ENCODE measurements around the gene PLXNA2. TPM values are rescaled to one million over a fixed set of nuclear protein-coding genes. Genes with fewer than 3 reads are reported as not detected.

PLXNA2 gene
- total RNA-seq, 2 experiments from 2014 or later: 0.08 TPM; not detected in 1

GRCh38 chr1:208120431-208120790, 123.8 kb downstream of the PLXNA2 start:
- H3K4me1 Mint-ChIP-seq: no peaks in the 10 kb centered on the region
- no peak overlapping the region for H3K4me3 Mint-ChIP-seq
- H3K27ac Mint-ChIP-seq: no peak overlapping the region
- no peak for DNase-seq
- no peaks in the 10 kb centered on the region for H3K27me3 Mint-ChIP-seq
- H3K36me3 Mint-ChIP-seq: no peaks in the 10 kb centered on the region
- H3K9me3 Mint-ChIP-seq: no peaks in the 10 kb centered on the region

DNA sequence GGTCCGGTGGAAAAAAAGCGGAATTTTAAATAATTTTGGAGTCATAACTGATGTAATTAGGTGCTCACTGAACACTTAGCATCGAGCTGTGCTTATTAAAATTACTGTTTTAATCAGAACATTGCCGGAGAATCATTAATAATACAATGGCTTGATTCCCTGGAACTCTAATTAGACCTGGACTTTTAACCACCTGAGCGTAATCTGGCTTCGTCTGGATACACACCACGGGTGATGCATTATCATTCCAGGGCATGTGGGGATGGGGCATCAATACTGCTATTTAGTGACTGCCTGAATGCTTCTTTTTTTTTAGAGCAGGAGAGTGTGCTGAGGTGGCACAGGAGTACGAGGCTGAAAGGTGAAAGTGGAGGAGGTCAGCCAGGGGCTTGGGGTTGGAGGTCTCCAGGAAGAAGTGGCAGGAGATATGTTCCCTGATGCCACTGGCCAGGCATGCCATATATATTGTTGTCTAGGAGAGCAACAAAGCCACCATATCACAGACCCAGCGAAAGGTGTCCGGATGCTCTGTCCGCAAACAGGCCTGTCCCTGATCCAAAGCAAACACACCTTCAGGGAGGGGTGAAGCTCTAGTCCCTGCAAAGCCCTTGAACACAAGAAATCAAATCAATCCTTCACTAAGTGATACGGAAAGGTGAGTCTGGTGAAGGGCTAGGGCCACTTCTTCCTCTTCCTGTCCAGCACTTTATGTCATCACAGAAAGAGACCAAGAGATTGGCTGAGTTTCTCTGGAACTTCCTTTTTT, 125.2 kb downstream of the PLXNA2 start:
- Mint-ChIP-seq H3K27me3 (no peaks in the 10 kb centered on the region), H3K27ac (no peak overlapping the region), H3K4me3 (no peak overlapping the region), H3K36me3 (no peaks in the 10 kb centered on the region), H3K4me1 (no peaks in the 10 kb centered on the region), H3K9me3 (no peaks in the 10 kb centered on the region)
- DNase-seq: no peak

GRCh38 chr1:208118306-208118705, 125.9 kb downstream of the PLXNA2 start:
- H3K4me1 Mint-ChIP-seq: no peaks in the 10 kb centered on the region
- H3K4me3 Mint-ChIP-seq: no peak overlapping the region
- H3K36me3 Mint-ChIP-seq: no peaks in the 10 kb centered on the region
- no peaks in the 10 kb centered on the region for H3K27me3 Mint-ChIP-seq
- H3K27ac Mint-ChIP-seq: no peak overlapping the region
- H3K9me3 Mint-ChIP-seq: no peaks in the 10 kb centered on the region
- DNase-seq: no peak

- H3K27me3 Mint-ChIP-seq: no peaks in the 10 kb centered on the region
- no peak overlapping the region for H3K4me3 Mint-ChIP-seq
- no peak overlapping the region for H3K27ac Mint-ChIP-seq
- DNase-seq: no peak
- H3K4me1 Mint-ChIP-seq: no peaks in the 10 kb centered on the region
- H3K9me3 Mint-ChIP-seq: no peaks in the 10 kb centered on the region
- no peaks in the 10 kb centered on the region for H3K36me3 Mint-ChIP-seq
Measured at GRCh38 chr1:208117826-208118225, 126.4 kb downstream of the PLXNA2 start.

GRCh38 chr1:208117409-208117808, 126.8 kb downstream of the PLXNA2 start:
- Mint-ChIP-seq H3K27me3 (no peaks in the 10 kb centered on the region), H3K4me1 (no peaks in the 10 kb centered on the region), H3K36me3 (no peaks in the 10 kb centered on the region), H3K9me3 (no peaks in the 10 kb centered on the region), H3K4me3 (no peak overlapping the region), H3K27ac (no peak overlapping the region)
- DNase-seq: no peak

GRCh38 chr1:208115924-208116640, 128.1 kb downstream of the PLXNA2 start:
- DNase-seq: no peak
- no peaks in the 10 kb centered on the region for H3K27me3 Mint-ChIP-seq
- no peaks in the 10 kb centered on the region for H3K4me1 Mint-ChIP-seq
- no peaks in the 10 kb centered on the region for H3K36me3 Mint-ChIP-seq
- H3K9me3 Mint-ChIP-seq: no peaks in the 10 kb centered on the region
- no peak overlapping the region for H3K27ac Mint-ChIP-seq
- no peak overlapping the region for H3K4me3 Mint-ChIP-seq

DNA sequence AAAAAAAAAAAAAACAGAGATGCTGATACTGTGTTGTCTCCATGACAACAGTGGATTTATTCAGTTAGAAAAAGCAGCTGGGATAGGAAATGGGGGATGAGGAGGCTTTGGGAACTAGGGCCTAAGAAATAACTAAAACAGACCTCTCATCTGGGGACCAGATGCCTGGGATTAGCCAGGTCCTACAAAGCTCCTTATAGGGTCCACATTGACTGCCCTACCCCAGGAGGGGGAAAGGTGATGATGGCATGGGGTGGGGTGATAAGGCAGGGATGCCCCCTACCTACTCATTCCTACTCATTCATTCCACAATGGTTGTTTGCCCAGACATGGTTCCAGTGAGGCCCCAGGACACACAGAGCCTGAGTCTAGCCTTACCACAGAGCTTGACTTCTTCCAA, 131.2 kb downstream of the PLXNA2 start:
- Mint-ChIP-seq H3K36me3 (no peaks in the 10 kb centered on the region), H3K27me3 (no peaks in the 10 kb centered on the region), H3K27ac (no peak overlapping the region), H3K9me3 (no peaks in the 10 kb centered on the region), H3K4me3 (no peak overlapping the region), H3K4me1 (no peaks in the 10 kb centered on the region)
- no peak for DNase-seq

GRCh38 chr1:208112401-208112800, 131.8 kb downstream of the PLXNA2 start:
- Mint-ChIP-seq H3K4me1 (no peaks in the 10 kb centered on the region), H3K27ac (no peak overlapping the region), H3K4me3 (no peak overlapping the region), H3K36me3 (no peaks in the 10 kb centered on the region), H3K9me3 (no peaks in the 10 kb centered on the region), H3K27me3 (no peaks in the 10 kb centered on the region)
- DNase-seq: no peak

GRCh38 chr1:208111646-208112190, 132.5 kb downstream of the PLXNA2 start:
- Mint-ChIP-seq H3K9me3 (no peaks in the 10 kb centered on the region), H3K4me1 (no peaks in the 10 kb centered on the region), H3K27ac (no peak overlapping the region), H3K36me3 (no peaks in the 10 kb centered on the region), H3K4me3 (no peak overlapping the region), H3K27me3 (no peaks in the 10 kb centered on the region)
- no peak for DNase-seq

DNA sequence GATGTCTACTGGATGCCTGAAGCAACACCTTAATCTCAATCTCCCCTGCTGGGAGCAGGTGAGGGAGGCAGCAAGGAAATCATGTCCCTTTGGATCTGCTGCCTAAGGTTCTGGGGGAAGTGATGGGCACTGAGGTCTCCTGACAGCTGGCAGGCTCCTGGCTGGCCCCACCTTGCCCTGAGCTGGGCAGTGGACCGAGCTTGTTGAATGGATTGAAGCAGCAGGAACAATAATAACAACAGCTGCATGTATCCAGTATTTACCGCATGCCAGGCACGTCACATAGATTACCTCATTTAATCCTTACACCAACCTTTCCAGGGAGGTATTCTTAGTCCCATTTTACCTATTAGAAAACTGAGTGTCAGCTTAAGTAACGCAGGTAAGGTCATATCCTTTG, 133.9 kb downstream of the PLXNA2 start:
- Mint-ChIP-seq H3K4me3 (no peak overlapping the region), H3K36me3 (no peaks in the 10 kb centered on the region), H3K27me3 (no peaks in the 10 kb centered on the region), H3K4me1 (no peaks in the 10 kb centered on the region), H3K27ac (no peak overlapping the region), H3K9me3 (no peaks in the 10 kb centered on the region)
- no peak for DNase-seq

DNA sequence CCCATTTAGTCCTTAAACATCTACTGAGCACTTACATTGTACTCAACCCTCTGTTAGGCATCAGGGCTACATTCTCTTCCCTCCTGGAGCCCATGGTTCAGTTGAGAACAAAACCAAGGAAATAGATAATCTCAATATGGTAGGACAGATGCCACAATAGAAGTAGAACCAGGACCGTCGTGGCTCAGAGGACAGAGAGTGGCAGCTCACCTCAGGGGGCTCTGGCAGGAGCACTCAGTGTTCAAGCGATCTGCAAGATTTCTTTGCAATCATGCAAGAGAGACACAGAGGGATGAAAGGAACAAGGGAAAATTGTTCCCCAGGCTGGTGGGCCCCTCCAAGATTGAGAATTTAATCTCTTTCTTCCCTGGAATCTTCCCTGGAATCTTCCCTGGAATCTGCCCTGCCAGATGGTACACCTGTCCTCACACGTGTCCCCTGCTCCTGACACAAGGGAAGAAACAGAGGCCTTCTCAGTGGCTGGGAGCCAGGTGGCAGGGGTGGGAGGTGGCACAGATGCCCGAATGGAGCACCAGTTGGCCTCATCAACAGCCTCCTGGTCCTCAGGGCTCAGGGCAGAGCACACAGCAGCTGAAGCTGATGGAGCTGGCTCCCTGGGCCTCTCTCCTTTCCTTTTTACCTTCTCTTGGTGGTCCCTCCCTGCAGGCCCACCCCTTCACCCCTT, 135.4 kb downstream of the PLXNA2 start:
- Mint-ChIP-seq H3K27me3 (no peaks in the 10 kb centered on the region), H3K9me3 (no peaks in the 10 kb centered on the region), H3K36me3 (no peaks in the 10 kb centered on the region), H3K4me3 (no peak overlapping the region), H3K27ac (no peak overlapping the region), H3K4me1 (no peaks in the 10 kb centered on the region)
- DNase-seq: no peak

GRCh38 chr1:208108213-208108608, 136.0 kb downstream of the PLXNA2 start:
- Mint-ChIP-seq H3K36me3 (no peaks in the 10 kb centered on the region), H3K27me3 (no peaks in the 10 kb centered on the region), H3K4me3 (no peak overlapping the region), H3K9me3 (no peaks in the 10 kb centered on the region), H3K4me1 (no peaks in the 10 kb centered on the region), H3K27ac (no peak overlapping the region)
- no peak for DNase-seq

DNA sequence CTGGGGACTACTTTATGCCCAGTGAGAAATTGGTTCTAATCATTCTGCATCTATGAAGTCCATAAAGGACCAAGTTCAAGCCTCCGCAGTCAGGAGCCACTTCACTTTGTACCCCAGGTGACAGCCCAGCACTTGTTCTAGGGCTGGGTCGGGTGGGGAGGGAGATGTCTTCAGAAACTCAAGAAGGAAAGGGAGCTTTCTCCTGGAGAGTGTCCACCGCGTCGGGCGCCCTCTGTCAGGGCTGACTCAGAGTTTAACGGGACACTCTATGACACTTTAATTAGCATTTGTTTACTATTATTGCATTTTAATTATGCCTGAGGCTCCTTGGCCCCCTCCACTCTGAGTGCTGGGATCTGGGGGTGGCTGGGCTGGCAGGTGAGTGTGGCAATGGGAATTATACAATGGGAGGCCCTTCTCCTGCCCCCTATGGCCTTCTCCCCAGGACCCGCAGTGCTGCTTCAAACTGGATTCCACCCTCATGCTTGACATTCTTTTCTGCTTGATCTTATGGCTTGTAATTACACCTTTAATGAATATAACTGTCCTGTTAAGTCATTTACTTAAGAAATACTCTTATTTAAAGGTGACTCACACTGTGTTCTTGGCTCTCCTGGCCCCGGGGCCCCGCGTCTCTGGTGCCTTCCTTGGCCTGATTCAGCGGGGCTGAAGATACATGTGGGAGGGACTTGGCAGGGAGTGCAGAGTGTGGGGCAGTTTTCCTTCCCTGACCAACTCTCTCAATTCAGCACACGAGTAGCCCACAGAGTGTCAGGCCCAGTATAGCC, 136.6 kb downstream of the PLXNA2 start:
- Mint-ChIP-seq H3K27me3 (no peaks in the 10 kb centered on the region), H3K4me1 (no peaks in the 10 kb centered on the region), H3K27ac (no peak overlapping the region), H3K36me3 (no peaks in the 10 kb centered on the region), H3K9me3 (no peaks in the 10 kb centered on the region), H3K4me3 (no peak overlapping the region)
- DNase-seq: no peak

DNA sequence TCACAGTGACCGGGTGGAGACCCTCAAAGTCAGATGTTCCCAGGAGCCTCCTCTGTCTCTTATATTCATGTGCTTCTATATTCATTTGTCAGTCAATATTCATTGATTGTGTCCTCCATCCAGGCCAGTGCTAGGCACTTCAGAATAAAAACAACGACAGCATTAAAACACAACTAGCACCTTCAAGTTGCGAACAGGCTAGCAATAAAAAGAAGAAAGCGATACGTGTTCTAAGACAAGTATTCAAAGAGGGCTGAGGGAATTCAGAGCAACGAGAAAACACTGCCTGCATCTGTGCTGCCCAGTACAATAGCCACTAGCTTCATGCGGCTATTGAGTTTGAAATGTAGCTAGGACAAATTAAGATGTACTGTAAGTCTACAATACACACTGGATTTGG, 138.0 kb downstream of the PLXNA2 start:
- H3K4me1 Mint-ChIP-seq: no peaks in the 10 kb centered on the region
- no peaks in the 10 kb centered on the region for H3K36me3 Mint-ChIP-seq
- no peak overlapping the region for H3K27ac Mint-ChIP-seq
- no peaks in the 10 kb centered on the region for H3K27me3 Mint-ChIP-seq
- H3K9me3 Mint-ChIP-seq: no peaks in the 10 kb centered on the region
- no peak overlapping the region for H3K4me3 Mint-ChIP-seq
- DNase-seq: no peak

DNA sequence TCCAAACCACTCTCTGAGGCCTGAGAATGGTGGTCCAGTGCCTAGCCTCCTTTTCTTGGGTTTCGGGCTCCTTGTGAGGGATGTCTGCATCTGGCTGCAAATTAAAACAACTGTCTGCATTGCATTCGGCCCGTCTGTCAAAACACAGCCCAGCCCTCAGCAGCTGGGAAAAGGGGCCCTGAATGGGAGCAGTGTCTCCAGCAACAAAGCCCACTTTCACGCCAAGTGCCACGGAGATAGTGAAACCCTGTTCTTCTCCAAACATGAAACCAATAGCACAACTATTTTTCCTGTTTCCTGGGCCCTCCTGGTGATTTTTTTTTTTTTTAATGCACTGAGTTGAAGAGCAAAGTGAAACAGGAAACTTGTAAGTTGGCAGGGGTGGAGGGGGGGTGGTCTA, 138.4 kb downstream of the PLXNA2 start:
- DNase-seq: no peak
- Mint-ChIP-seq H3K4me1 (no peaks in the 10 kb centered on the region), H3K36me3 (no peaks in the 10 kb centered on the region), H3K27me3 (no peaks in the 10 kb centered on the region), H3K9me3 (no peaks in the 10 kb centered on the region), H3K4me3 (no peak overlapping the region), H3K27ac (no peak overlapping the region)
